Esophagus squamous epithelium (tissue), 4 donors: ENCODE measurements around the gene CYB561D2.

Source experiments
- POLR2A ChIP-seq, 4 donors: fragments of 450-650 bp; IDR thresholded peaks; one replicate each; pipeline ENCODE4 v1.6.1; 2017; ENCODE audit warnings: antibody characterized with exemption in 4 of 4, mild to moderate bottlenecking in 4 of 4, moderate library complexity in 3 of 4
- TF ChIP-seq, protein P1 (sequence below), 6 experiments: fragments of 450-650 bp in 4 of 6; fragments of 200-600 bp in 2 of 6; sonication (generic) in 2 of 6; IDR thresholded peaks; one replicate each; pipeline ENCODE4 v1.5.1; 2016 to 2019; ENCODE audit warnings: antibody characterized with exemption in 6 of 6, mild to moderate bottlenecking in 4 of 6, moderate library complexity in 4 of 6

DNA sequence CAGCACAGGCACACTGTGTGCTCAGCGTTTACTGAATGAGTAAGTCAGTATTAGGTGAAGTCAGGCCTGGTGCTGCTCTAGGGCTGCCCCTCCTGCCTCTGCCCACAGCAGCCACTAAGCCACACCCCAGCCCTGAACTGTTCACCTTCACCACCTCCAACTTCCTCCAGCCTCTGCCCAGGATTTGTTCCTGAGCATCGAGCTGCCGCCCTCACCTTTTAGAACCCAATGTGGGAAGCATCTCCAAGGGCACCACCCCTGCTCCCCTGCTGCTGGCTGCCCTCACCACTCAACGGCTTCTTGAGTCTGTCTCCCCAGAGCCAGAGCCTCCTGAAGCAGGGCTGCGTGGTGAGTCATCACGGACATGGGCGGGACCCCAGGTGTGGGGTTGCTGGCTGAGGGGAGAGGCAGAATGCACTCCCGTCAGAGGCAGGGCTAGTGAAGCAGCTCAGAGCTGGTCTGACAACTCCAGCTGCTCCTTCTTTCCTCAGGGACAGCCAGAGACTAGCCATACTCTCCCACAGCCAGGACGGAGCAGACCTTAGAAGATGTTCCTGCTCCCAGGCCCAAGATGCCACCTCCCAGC lies 33.9 kb upstream of the CYB561D2 start:
- TF ChIP-seq, protein P1, sequence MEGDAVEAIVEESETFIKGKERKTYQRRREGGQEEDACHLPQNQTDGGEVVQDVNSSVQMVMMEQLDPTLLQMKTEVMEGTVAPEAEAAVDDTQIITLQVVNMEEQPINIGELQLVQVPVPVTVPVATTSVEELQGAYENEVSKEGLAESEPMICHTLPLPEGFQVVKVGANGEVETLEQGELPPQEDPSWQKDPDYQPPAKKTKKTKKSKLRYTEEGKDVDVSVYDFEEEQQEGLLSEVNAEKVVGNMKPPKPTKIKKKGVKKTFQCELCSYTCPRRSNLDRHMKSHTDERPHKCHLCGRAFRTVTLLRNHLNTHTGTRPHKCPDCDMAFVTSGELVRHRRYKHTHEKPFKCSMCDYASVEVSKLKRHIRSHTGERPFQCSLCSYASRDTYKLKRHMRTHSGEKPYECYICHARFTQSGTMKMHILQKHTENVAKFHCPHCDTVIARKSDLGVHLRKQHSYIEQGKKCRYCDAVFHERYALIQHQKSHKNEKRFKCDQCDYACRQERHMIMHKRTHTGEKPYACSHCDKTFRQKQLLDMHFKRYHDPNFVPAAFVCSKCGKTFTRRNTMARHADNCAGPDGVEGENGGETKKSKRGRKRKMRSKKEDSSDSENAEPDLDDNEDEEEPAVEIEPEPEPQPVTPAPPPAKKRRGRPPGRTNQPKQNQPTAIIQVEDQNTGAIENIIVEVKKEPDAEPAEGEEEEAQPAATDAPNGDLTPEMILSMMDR (IDR thresholded peaks at IDR 0.05) = peak in 1 of 6 experiments; percentile 16
- peak in 3 of 4 donors; percentile 60 to 73 (median 64) for TF ChIP-seq POLR2A (IDR thresholded peaks at IDR 0.05)
